Posterior vena cava (tissue), 2 donors: ENCODE results near the gene CCDC27. TPM values are rescaled to one million over a fixed set of nuclear protein-coding genes. Genes with fewer than 3 reads are reported as not detected.

Experiments
- DNase-seq: peaks from one replicate; pipeline ENCODE4 v3.0.0-alpha.2; 2020; ENCODE audit warnings: low spot score
- intact Hi-C, 2 donors: fragments of 100-400 bp; cut with DNase I; formaldehyde crosslinking; loops; one replicate each; pipeline versions ENCODE4 v1.14.1 to v1.14.2; 2022 to 2023
- total RNA-seq, 2 donors: library from RNA; stranded (reverse); fragmentation: NEBNext Ultra II Directional; extraction: Animal tissue kit (Norgen Biotek cat#: 25700); gene quantifications; one replicate each; pipeline ENCODE4 v1.2.1, GENCODE V29; 2021
- donor health status: DM: yes; HTN: yes; CAD: no.
- donor health status: DM: yes; HTN: yes; CAD: no.

The CCDC27 gene
- total RNA-seq, 2 donors from 2014 or later, result not detected

DNA sequence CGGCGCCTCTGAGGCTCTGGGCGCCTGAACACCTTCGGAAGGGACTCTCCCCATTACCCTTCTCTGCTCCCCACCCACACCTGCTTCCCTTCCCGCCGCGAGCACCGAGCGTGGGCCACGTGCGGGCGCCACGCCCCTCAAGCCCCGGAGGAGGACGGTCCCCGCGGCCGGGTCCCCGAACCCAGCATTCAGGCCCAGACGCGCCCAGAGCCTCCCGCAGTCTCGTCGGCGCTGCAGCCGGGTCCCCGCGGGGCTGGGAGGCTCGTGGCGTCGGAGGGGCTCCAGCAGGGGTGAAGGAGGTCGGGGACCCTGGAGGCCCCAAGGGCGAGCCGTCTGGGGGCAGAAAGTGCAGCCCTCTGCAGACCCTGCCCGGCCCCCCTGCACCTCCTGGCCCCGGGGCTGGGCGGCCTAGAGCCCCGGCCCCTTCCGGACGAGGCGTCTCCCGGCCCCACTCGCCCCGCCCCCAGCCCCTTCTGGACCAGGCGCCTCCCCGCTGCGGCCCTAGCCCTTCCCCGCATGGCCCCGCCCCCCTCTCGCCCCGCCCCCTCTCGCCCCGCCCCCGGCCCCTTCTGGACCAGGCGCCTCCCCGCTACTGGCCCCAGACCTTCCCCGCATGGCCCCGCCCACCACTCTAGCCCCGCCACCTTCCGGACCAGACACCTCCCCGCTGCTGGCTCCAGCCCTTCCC lies 19.9 kb downstream of the CCDC27 start:
- intact Hi-C loops, result no loop called here
- DNase-seq, result peak; percentile 94

DNA sequence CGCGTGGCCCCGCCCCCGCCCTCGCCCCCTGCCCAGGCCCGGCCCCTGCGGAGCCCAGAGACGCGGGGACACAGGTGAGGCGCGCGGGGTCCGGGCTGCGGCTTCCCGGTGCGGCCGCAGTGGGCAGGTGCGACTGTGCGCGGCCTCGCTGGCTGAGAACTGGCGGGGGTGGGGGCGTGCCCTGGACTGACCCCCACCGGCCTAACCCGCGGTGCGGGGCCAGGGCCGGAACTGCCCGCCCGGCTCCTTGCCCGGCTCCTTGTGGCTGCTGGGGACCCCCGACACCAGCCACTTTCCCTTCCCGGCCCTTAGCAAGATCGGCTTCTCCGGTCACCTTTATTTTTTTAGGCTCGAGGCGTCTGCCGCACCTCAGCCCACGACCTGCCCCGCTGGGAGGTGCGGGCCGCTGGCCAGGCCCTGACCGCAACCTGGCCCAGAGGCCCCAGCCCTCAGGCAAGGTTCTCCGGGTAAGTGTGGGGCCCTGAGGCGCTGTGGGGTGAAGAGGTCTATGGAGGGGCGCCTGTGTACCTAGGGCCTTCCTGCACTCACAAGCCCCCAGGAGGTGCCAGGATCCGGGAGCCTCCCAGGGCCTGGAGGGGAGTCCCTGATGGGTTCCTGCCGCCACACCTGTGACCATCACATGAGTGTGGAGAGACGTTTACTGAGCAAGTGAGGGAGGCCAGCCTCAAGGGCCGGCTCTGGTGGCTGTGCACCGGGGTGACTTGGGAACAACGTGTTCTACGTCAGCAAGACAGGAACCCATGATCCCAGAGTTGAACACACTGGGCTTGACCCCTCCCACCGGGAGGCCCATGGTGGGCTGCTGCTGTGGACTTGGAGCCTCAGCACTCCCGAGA lies 20.7 kb downstream of the CCDC27 start, which contains the start of gene SMIM1:
Gene SMIM1, plus strand, starts transcription at position 35 of the 857 bp plus-strand sequence. CDS start 2,625 bp downstream, outside the sequence.
- intact Hi-C loops, result no loop called here
- DNase-seq, result no peak

DNA sequence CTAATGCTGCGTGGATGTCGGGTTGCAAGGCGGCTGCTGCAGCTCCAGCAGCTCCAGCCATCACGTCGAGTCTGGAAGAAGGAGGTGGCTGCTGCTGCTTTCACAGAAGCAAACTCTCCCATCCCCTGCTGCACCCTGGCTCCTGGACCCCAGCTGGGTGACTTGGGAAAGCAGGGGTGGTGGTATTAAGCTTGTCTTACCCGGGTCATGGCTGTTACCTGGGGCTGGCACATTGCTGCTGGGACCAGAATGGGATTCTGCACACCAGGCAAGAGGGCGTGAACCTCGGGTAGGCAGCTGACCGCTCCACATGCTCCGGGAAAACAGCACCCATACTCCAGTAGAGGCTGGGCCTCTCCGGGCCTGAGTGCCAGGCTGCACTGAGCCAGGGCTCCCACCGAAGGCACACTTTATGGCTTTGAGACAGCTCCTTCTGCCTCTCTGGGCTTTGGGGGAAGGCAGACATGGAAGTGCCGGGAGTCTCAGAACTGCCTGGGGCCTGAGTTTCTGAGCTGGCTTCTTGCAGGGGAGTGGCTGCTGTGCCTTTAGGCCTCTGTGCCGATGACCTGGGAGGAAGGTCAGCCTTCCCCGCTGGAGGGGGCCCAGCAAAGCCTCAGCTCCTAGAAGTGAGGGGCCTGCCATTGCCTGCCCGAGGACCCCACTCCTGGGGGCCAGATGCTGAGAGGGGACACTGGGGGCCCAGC lies 21.5 kb downstream of the CCDC27 start:
- no peak for DNase-seq
- intact Hi-C loops, result no loop called here

DNA sequence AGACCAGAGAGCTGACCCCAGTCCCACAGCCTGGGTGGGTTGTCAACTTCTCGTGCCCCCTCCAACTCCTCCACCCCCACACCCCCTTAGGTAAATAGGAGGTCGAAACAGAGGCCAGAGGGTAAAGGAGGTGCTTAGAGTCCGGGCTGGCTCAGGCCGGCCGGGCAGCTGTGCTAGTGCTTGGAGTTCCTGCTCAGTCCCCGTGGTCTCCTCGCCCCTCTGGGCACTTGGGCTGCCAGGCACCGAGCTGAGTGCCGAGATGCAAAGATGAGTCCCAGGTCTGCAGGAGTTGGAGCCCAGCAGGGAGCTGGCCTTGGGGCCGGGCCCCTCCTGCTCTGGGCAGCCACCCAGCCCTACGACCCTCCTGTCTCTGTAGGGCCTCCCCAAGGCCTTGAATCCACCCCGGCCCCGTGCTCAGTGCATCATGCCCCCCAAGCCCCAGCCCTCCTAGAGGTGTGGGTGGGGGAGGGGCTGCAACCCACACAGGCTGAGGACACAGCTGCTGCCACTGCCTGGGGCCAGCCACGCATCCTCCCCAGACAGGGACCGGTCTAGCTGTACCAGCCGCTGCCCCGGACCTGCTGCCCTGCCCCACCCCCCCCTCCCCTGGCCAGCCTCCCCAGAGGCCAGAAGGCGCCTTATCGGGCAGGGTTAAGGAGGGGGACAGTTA lies 22.2 kb downstream of the CCDC27 start:
- no peak for DNase-seq
- intact Hi-C loops, result no loop called here

GRCh38 chr1:3774946-3775489 lies 22.8 kb downstream of the CCDC27 start:
- no peak for DNase-seq
- intact Hi-C loops, result no loop called here

GRCh38 chr1:3775490-3776230 lies 23.4 kb downstream of the CCDC27 start:
- intact Hi-C loops, result no loop called here
- no peak for DNase-seq

DNA sequence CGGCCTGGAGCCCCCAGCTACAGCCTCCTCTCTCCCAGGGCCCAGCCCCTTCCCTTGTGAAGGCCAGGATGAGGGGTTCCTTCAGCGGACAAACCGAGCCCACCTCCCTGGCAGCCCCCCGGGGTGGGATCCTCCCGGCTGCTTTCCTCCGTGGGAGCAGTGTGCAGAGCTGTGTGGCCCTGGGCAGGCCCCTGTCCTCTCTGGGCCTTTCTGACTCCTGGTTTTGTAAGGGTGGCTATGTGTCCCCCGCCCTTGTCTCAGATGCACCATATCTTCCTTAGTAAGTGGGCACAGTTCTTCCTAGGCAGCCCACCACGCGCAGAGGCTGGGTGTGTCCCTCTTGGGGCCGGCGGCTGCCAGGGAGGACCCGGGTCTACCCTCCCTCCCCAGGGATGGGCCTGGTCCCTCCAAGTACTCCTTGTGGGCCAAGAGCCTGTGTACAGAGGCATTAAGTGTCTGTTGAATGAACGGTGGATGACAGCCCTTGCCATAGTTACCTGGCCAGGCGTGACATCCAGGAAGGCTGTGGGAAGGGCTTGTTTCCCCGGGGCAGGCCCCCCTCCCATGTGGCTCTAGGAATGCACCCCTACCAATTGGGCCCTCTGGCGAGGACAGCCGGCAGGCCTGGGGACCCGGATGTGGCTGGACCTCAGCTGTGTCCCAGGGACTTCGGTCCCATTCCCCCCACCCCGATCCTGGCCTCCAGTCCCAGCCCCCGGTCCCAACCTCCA lies 24.1 kb downstream of the CCDC27 start:
- no peak for DNase-seq
- intact Hi-C loops, result no loop called here

DNA sequence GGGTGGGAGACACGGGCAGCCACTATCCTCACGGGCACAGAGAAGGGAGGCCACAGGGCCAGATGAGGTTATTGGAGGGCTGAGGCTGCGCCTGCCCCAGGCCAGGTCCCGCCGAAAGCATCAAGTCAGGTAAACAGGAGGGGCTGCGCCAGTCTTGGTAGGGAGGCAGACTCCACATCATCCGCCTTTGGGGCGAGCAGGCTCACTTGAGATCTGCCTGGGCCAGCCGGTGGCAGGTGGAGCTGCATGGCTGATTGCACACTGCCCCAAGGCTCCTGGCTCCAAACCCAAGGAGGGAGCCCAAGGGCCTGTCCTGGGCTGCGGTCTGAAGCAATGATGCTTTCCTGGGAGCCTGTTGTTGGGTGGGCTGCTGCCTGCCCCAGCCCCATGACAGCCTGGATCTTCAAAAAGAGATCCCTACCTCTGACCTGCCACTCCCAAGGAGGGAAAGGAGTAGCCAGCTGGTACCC lies 24.9 kb downstream of the CCDC27 start:
- no peak for DNase-seq
- intact Hi-C loops, result no loop called here

GRCh38 chr1:3777647-3778589 lies 25.7 kb downstream of the CCDC27 start:
- intact Hi-C loops, result no loop called here
- no peak for DNase-seq

- intact Hi-C loops, result no loop called here
- no peak for DNase-seq
Measured at GRCh38 chr1:3778590-3779264, 26.5 kb downstream of the CCDC27 start.

GRCh38 chr1:3779265-3779911 lies 27.1 kb downstream of the CCDC27 start:
- intact Hi-C loops, result no loop called here
- no peak for DNase-seq

DNA sequence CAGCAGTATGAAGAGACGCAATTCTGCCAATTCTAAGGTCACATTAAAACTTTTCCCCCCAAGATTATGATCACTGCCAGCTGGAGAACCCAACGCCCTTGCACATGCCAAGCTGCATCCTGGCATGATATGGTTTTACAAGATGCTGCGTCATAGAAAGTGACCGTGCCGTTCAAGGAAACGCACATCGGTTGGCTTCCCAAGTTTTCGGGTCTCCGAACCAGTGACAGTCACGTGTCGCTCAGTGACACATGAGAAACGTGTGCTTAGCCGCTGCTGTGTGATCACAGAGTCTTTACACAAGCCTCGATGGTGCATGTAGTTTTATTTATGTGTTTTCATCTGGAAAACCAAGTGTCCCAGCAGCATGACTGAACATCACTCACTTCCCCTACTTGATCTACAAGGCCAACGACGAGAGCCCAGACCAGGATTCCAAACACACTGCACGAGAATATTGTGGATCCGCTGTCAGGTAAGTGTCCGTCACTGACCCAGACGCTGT lies 27.7 kb downstream of the CCDC27 start:
- DNase-seq, result no peak
- intact Hi-C loops, result no loop called here

DNA sequence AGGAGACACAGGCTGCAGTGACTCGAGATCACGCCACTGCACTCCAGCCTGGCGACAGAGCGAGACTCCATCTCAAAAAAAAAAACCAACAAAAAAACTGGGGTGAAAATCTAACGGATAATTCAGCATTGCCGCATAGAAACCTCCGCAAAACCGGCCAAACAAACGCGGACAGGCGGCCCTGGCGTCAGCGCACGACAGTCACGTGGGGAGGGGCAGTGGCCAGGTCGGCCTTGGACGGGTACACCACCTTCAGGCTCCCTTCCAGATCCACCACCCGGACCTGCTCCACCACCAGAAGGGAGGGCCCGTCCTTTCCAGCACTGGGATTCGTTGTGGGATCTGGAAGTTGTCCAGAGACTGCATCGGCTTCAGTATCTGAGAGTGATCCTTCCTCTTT lies 28.7 kb downstream of the CCDC27 start:
- intact Hi-C loops, result no loop called here
- no peak for DNase-seq

- DNase-seq, result no peak
- intact Hi-C loops, result no loop called here
Measured at GRCh38 chr1:3783651-3784474, 31.6 kb downstream of the CCDC27 start.

DNA sequence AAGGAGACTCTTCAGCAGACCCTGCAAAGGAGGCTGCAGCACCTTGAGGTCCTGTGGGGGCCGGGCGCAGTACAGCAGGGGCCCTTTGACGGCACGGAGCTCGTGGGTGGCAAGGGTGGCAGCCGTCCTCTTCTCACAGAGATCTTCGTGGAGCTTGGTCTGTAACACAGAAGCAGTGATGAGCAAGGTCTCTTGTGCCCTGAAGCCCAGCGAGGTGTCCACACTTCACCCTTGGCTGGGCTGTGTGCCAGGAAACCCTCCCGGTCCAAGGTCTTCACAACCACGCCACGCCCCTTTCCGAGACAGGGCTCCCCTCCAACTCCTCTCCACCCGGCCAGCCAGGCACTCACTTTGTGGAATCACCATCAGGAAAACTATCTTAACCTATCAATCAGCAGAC lies 32.8 kb downstream of the CCDC27 start:
- intact Hi-C loops, result no loop called here
- no peak for DNase-seq
